ENCODE data around the gene RASAL1.

- TF ChIP-seq CTCF (IDR thresholded peaks at IDR 0.05 in 8 of 11, conservative IDR thresholded peaks at IDR 0.05 in 3 of 11): no peak
- TF ChIP-seq POLR2A (IDR thresholded peaks at IDR 0.05): no peak
Measured at GRCh38 chr12:113157218-113157859, 21.8 kb upstream of the RASAL1 start.
